ENCODE measurements around the gene BAG5.

DNA sequence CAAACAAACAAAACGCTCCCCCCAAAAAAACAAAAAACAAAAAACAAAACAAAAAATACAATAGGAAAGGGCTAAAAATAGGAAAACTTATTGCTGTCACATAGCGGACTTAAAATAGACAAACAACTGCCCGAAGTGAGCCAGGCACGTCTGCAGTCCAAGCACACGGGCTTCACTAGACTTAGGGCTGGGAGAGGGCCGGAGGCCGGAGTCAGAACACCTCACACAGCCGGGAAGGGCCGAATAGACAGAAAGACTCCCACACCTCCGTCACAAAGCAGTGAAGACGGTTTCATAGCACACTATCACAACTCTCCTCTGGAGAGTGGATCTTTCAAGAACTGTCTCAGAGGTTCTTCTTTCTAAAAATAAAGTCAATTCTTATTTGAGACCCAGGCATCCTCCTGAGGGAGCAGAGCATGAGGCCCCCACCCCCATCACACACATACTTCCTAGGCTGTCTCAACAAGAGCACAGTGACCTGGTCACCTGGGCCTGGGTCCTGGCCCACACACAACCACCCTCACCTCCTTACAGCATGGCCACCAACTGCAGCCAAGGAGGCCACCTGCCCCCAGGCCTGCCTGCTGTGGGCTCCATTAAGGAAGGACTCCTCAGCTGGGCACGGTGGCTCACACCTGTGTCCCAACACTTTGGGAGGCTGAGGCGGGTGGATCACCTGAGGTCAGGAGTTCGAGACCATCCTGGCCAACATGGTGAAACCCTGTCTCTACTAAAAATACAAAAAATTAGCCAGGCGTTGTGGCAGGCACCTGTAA, 6.7 kb downstream of the BAG5 start:
- TF ChIP-seq, protein P1, sequence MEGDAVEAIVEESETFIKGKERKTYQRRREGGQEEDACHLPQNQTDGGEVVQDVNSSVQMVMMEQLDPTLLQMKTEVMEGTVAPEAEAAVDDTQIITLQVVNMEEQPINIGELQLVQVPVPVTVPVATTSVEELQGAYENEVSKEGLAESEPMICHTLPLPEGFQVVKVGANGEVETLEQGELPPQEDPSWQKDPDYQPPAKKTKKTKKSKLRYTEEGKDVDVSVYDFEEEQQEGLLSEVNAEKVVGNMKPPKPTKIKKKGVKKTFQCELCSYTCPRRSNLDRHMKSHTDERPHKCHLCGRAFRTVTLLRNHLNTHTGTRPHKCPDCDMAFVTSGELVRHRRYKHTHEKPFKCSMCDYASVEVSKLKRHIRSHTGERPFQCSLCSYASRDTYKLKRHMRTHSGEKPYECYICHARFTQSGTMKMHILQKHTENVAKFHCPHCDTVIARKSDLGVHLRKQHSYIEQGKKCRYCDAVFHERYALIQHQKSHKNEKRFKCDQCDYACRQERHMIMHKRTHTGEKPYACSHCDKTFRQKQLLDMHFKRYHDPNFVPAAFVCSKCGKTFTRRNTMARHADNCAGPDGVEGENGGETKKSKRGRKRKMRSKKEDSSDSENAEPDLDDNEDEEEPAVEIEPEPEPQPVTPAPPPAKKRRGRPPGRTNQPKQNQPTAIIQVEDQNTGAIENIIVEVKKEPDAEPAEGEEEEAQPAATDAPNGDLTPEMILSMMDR (conservative IDR thresholded peaks at IDR 0.05), result no peak
- no peak for TF ChIP-seq EZH2 (IDR thresholded peaks at IDR 0.05; ENCODE audit: low read depth)
